IMR-90 (cell line): ENCODE measurements around the gene E2F8. TPM values are rescaled to one million over a fixed set of nuclear protein-coding genes. Genes with fewer than 3 reads are reported as not detected.

ENCODE experiments used
- ATAC-seq: fragments of 200-7000 bp; cut with Tn5 transposase; 2 replicates; pipeline ENCODE4 v1.9.1; 2020; ENCODE audit warnings: low read depth, mild to moderate bottlenecking, moderate library complexity
- BruUV-seq: library from RNA; stranded (reverse); fragments of 400-500 nt; replicated peaks from 2 replicates; lab custom pipeline; 2021; lab: Mats Ljungman, UMichigan
- CTCF ChIA-PET: fragments of 300-600 bp; formaldehyde crosslinking; extraction: SDS; loops from one replicate; lab custom pipeline; 2021; ENCODE audit warnings: antibody characterized with exemption; lab: Yijun Ruan, JAX
- POLR2A ChIA-PET: fragments of 300-600 bp; sonication (Branson Sonifier 250); formaldehyde crosslinking; loops from one replicate; lab custom pipeline; 2022; ENCODE audit warnings: antibody characterized with exemption; ENCODE audit not compliant: unreplicated experiment; lab: Charles Lee
- DNase-seq: peaks from one replicate; pipeline ENCODE4 v3.0.0; 2013
- H2AFZ ChIP-seq: replicated peaks from 2 replicates; pipeline ENCODE3; 2013; ENCODE audit warnings: low read length, mild to moderate bottlenecking; ENCODE audit not compliant: poor library complexity
- H2AK5ac ChIP-seq: 2 replicates; pipeline ENCODE4 v1.6.1; 2013; ENCODE audit warnings: low read depth, low read length, inconsistent platforms
- H2AK9ac ChIP-seq: replicated peaks from 2 replicates; pipeline ENCODE3; 2013; ENCODE audit warnings: mild to moderate bottlenecking, low read depth, low read length, moderate library complexity; ENCODE audit not compliant: poor library complexity
- H2BK120ac ChIP-seq: 2 replicates; pipeline ENCODE4 v1.6.1; 2013; ENCODE audit warnings: low read depth, low read length, inconsistent platforms
- H2BK15ac ChIP-seq: 3 replicates; pipeline ENCODE4 v1.6.1; 2013; ENCODE audit warnings: low read depth, low read length, inconsistent platforms
- H2BK20ac ChIP-seq: 2 replicates; pipeline ENCODE4 v1.6.1; 2013; ENCODE audit warnings: low read depth, mild to moderate bottlenecking, inconsistent platforms, low read length, moderate library complexity
- H2BK5ac ChIP-seq: 2 replicates; pipeline ENCODE4 v1.6.1; 2013; ENCODE audit warnings: mild to moderate bottlenecking, low read depth, low read length, inconsistent platforms; ENCODE audit not compliant: poor library complexity, severe bottlenecking
- H3K14ac ChIP-seq: replicated peaks from 2 replicates; pipeline ENCODE4 v1.6.1; 2013; ENCODE audit warnings: low read depth, low read length, inconsistent platforms
- H3K18ac ChIP-seq: 2 replicates; pipeline ENCODE4 v1.6.1; 2013; ENCODE audit warnings: low read depth, low read length, control low read depth
- H3K23ac ChIP-seq: 2 replicates; pipeline ENCODE4 v1.6.1; 2013; ENCODE audit warnings: low read depth, low read length, inconsistent platforms
- H3K27ac ChIP-seq: 2 replicates; pipeline ENCODE4 v1.5.1; 2013; ENCODE audit warnings: mild to moderate bottlenecking, control low read depth, low read length; ENCODE audit not compliant: insufficient read depth
- H3K27me3 ChIP-seq: 2 replicates; pipeline ENCODE4 v1.6.1; 2013; ENCODE audit warnings: low read length; ENCODE audit not compliant: control insufficient read depth, insufficient read depth
- H3K36me3 ChIP-seq: 2 replicates; pipeline ENCODE4 v1.6.1; 2013; ENCODE audit warnings: low read length, mixed read lengths; ENCODE audit not compliant: control insufficient read depth, insufficient read depth
- H3K4ac ChIP-seq: 2 replicates; pipeline ENCODE4 v1.6.1; 2013; ENCODE audit warnings: low read depth, low read length, inconsistent platforms
- H3K4me1 ChIP-seq: 2 replicates; pipeline ENCODE4 v1.6.1; 2013; ENCODE audit warnings: low read length, mixed read lengths; ENCODE audit not compliant: control insufficient read depth, insufficient read depth
- H3K4me2 ChIP-seq: 2 replicates; pipeline ENCODE4 v1.6.1; 2013; ENCODE audit warnings: low read depth, mild to moderate bottlenecking, control low read depth, low read length, moderate library complexity
- H3K4me3 ChIP-seq: 2 replicates; pipeline ENCODE4 v1.5.1; 2013; ENCODE audit warnings: low read depth, mild to moderate bottlenecking, control low read depth, low read length, moderate library complexity; ENCODE audit not compliant: insufficient read depth
- H3K56ac ChIP-seq: 2 replicates; pipeline ENCODE4 v1.6.1; 2013; ENCODE audit warnings: low read length, inconsistent platforms; ENCODE audit not compliant: insufficient read depth; ENCODE audit errors: extremely low read depth
- H3K79me1 ChIP-seq, 2 experiments: 2 replicates each; pipeline ENCODE4 v1.6.1; 2013; ENCODE audit warnings: low read length in 2 of 2, inconsistent platforms in 1 of 2, low read depth in 1 of 2
- H3K9ac ChIP-seq: 2 replicates; pipeline ENCODE4 v1.6.1; 2013; ENCODE audit warnings: low read depth, low read length, control low read depth
- H3K9me1 ChIP-seq: 2 replicates; pipeline ENCODE4 v1.6.1; 2013; ENCODE audit warnings: low read length, inconsistent platforms; ENCODE audit not compliant: insufficient read depth
- H3K9me3 ChIP-seq: 2 replicates; pipeline ENCODE4 v1.6.1; 2013; ENCODE audit warnings: low read length; ENCODE audit not compliant: control insufficient read depth, insufficient read depth
- H4K20me1 ChIP-seq: 2 replicates; pipeline ENCODE4 v1.6.1; 2013; ENCODE audit warnings: low read length, inconsistent platforms; ENCODE audit not compliant: insufficient read depth
- H4K5ac ChIP-seq: 2 replicates; pipeline ENCODE4 v1.6.1; 2013; ENCODE audit warnings: mild to moderate bottlenecking, low read depth, low read length, control low read depth
- H4K8ac ChIP-seq, 2 experiments: 2 replicates each; pipeline ENCODE4 v1.6.1; 2013; ENCODE audit warnings: low read depth in 2 of 2, low read length in 2 of 2, control low read depth in 1 of 2, inconsistent platforms in 1 of 2
- H4K91ac ChIP-seq: 2 replicates; pipeline ENCODE4 v1.6.1; 2013; ENCODE audit warnings: low read depth, low read length, inconsistent platforms; ENCODE audit not compliant: insufficient read depth
- CEBPB ChIP-seq: IDR thresholded peaks from 2 replicates; pipeline ENCODE4 v1.6.1; 2012; ENCODE audit warnings: low read depth, low read length, improper control_type of control experiment
- NFE2L2 ChIP-seq: fragments of 150-350 bp; IDR thresholded peaks from 2 replicates; pipeline ENCODE4 v1.6.1; 2016; ENCODE audit warnings: low read depth, mild to moderate bottlenecking, low read length
- WGBS, 2 experiments: methylation state at CpG; one replicate each; pipeline versions ENCODE4 v1.1.5 to v1.1.7; 2013; ENCODE audit warnings: missing lambda C conversion rate in 2 of 2; ENCODE audit not compliant: insufficient read length in 1 of 2; ENCODE audit errors: extremely low coverage in 2 of 2; 5-methylcytosine and 5-hydroxymethylcytosine counted together
- dilution Hi-C: fragments of 300-500 bp; cut with HindIII; formaldehyde crosslinking; loops from one replicate; pipeline ENCODE4 v1.14.3; 2018; ENCODE audit warnings: low sequenced_read_pairs; ENCODE audit not compliant: unreplicated experiment
- in situ Hi-C: fragments of 300-500 bp; cut with MboI; formaldehyde crosslinking; loops from 3 replicates; pipeline ENCODE4 v1.14.3; 2019; ENCODE audit warnings: low sequenced_read_pairs, inconsistent platforms, mixed read lengths
- intact Hi-C: fragments of 100-400 bp; cut with micrococcal nuclease; formaldehyde crosslinking; loops from 2 replicates; pipeline ENCODE4 v1.10.0; 2022
- polyA plus RNA-seq, 3 experiments: library from polyadenylated mRNA; depleted of rRNA; stranded (reverse); fragments of >200 nt; gene quantifications; 2 replicates each; pipeline ENCODE4 v1.2.3, GENCODE V29; 2012; ENCODE audit warnings: low replicate concordance in 1 of 3
- total RNA-seq: library from RNA; depleted of rRNA; stranded (reverse); fragments of >200 nt; gene quantifications from 2 replicates; pipeline ENCODE4 v1.2.3, GENCODE V29; 2012

E2F8 gene
- total and polyA plus RNA-seq, 2 of the 4 experiments (the other 2 are of a cell fraction): 1.1 to 2.3 TPM

GRCh38 chr11:19244084-19244483 lies 3.3 kb upstream of the E2F8 start:
- no peak overlapping the region for H3K4me3 ChIP-seq
- no peak overlapping the region for H2BK120ac ChIP-seq
- no peak overlapping the region for H4K8ac ChIP-seq
- H3K4ac ChIP-seq: no peak overlapping the region
- dilution Hi-C loops (no loop called here), in situ Hi-C loops (no loop called here), intact Hi-C loops (loop anchor here (5.0 kb wide), 2 partner anchors 127 to 167 kb away; partner anchors contain the start of gene ZDHHC13)
- no peak for DNase-seq
- CTCF ChIA-PET: interaction anchor here (0.6 to 1.4 kb wide), 4 partner anchors 10 to 766 kb away, joined by 3 to 7 read pairs (median 4); no protein-coding TSS in a partner anchor
- no peak overlapping the region for H2AFZ ChIP-seq
- no peak overlapping the region for H3K4me2 ChIP-seq
- ATAC-seq: no peak
- H3K79me1 ChIP-seq: peaks cover 0 to 5% of the 10 kb centered on the region in 2 experiments; a peak in 1 of 4 replicates
- H3K9ac ChIP-seq: no peak overlapping the region
- peaks cover 30% of the 10 kb centered on the region for H3K27me3 ChIP-seq
- H3K23ac ChIP-seq: no peak overlapping the region
- H3K9me1 ChIP-seq: no peaks in the 10 kb centered on the region; the same call in 1 of the 2 replicates
- H3K27ac ChIP-seq: no peak overlapping the region
- no peak overlapping the region for H3K14ac ChIP-seq
- POLR2A ChIA-PET: no interaction called here
- no peak overlapping the region for H2BK20ac ChIP-seq
- no peak overlapping the region for H2BK5ac ChIP-seq
- H3K4me1 ChIP-seq: no peaks in the 10 kb centered on the region
- no peaks in the 10 kb centered on the region for H3K36me3 ChIP-seq
- H2BK15ac ChIP-seq: no peak overlapping the region
- TF ChIP-seq CEBPB: peak; percentile 75
- TF ChIP-seq NFE2L2: no peak
- no peak overlapping the region for H2AK5ac ChIP-seq
- H4K20me1 ChIP-seq: no peaks in the 10 kb centered on the region
- no peak overlapping the region for H3K56ac ChIP-seq
- no CpG with 5 or more reads among the region's 6 CpGs for WGBS, 2 experiments
- H3K9me3 ChIP-seq: no peaks in the 10 kb centered on the region
- H3K18ac ChIP-seq: no peak overlapping the region
- BruUV-seq: no TSS peak
- no peak overlapping the region for H4K91ac ChIP-seq
- no peak overlapping the region for H2AK9ac ChIP-seq
- H4K5ac ChIP-seq: no peak overlapping the region
